GM19463 (cell line): Measurements from ENCODE around the gene PDE4A.
"Not testable (repeated sequence)": the region's sequence is repeated elsewhere in the genome, so short reads cannot be mapped to it uniquely, and the experiment has no call there.

Source experiments
- ATAC-seq: cut with Tn5 transposase; IDR thresholded peaks from one replicate; pipeline ENCODE4 v1.9.1; 2021; ENCODE audit warnings: mild to moderate bottlenecking, moderate library complexity; ENCODE audit not compliant: unreplicated experiment

Gene PDE4A

GRCh38 chr19:10461047-10461949 is 41.0 kb downstream of the PDE4A start:
- ATAC-seq, result peak; percentile 88

- not testable (repeated sequence) for ATAC-seq
These were observed 41.7 kb downstream of the PDE4A start for GRCh38 chr19:10462042-10462441.

GRCh38 chr19:10462557-10462956 is 42.2 kb downstream of the PDE4A start:
- no peak for ATAC-seq

- no peak for ATAC-seq
These were observed 44.1 kb downstream of the PDE4A start for GRCh38 chr19:10464456-10464855.

GRCh38 chr19:10467104-10467706 is 46.9 kb downstream of the PDE4A start:
- ATAC-seq, result no peak

GRCh38 chr19:10468133-10468532 is 47.8 kb downstream of the PDE4A start:
- no peak for ATAC-seq

GRCh38 chr19:10471909-10472308 is 51.6 kb downstream of the PDE4A start:
- no peak for ATAC-seq

GRCh38 chr19:10473192-10473591 is 52.9 kb downstream of the PDE4A start:
- no peak for ATAC-seq

GRCh38 chr19:10474962-10475451 is 54.7 kb downstream of the PDE4A start:
- no peak for ATAC-seq

GRCh38 chr19:10478476-10478875 is 58.1 kb downstream of the PDE4A start:
- ATAC-seq, result no peak

GRCh38 chr19:10478903-10479384 is 58.6 kb downstream of the PDE4A start:
- no peak for ATAC-seq

- ATAC-seq, result no peak
These were observed 66.2 kb downstream of the PDE4A start for GRCh38 chr19:10486551-10486950.

- no peak for ATAC-seq
These were observed 71.2 kb downstream of the PDE4A start for GRCh38 chr19:10491472-10492047.

GRCh38 chr19:10497371-10497770 is 77.0 kb downstream of the PDE4A start:
- ATAC-seq, result no peak

- ATAC-seq, result no peak
These were observed 79.4 kb downstream of the PDE4A start for GRCh38 chr19:10499550-10500246.

GRCh38 chr19:10500247-10500592 is 79.9 kb downstream of the PDE4A start:
- ATAC-seq, result no peak

- peak; percentile 33 for ATAC-seq
These were observed 81.7 kb downstream of the PDE4A start for GRCh38 chr19:10501971-10502523.

- peak; percentile 84 for ATAC-seq
These were observed 82.2 kb downstream of the PDE4A start for GRCh38 chr19:10502524-10503001.

- peak; percentile 31 for ATAC-seq
These were observed 82.9 kb downstream of the PDE4A start, which contains the start of gene KEAP1 for GRCh38 chr19:10503002-10503789. TSS of gene KEAP1 (minus strand) at chr19:10503356. CDS start at chr19:10500033, 3,323 bp downstream.
